ENCODE measurements around the gene ACSM3.

ACSM3 gene

GRCh38 chr16:20846551-20846950 is 82.7 kb downstream of the ACSM3 start:
- Histone ChIP-seq H3K4me1 (ENCODE audit: insufficient read depth, poor library complexity, severe bottlenecking) (peaks cover 13% of the 10 kb centered on the region), H3K36me3 (ENCODE audit: low read depth) (peaks cover 20% of the 10 kb centered on the region), H3K4me3 (ENCODE audit: severe bottlenecking) (no peak overlapping the region), H3K27ac (ENCODE audit: poor library complexity, severe bottlenecking) (no peak overlapping the region), H3K27me3 (ENCODE audit: insufficient read depth, poor library complexity, severe bottlenecking) (no peaks in the 10 kb centered on the region), H3K9me3 (ENCODE audit: severe bottlenecking) (no peaks in the 10 kb centered on the region)
- no peak for ATAC-seq (ENCODE audit: low read depth)
- no peak for DNase-seq (ENCODE audit: low spot score)
- no peak for TF ChIP-seq CTCF (IDR thresholded peaks at IDR 0.05; ENCODE audit: poor library complexity, severe bottlenecking)
